DMS 273 (cell line): ENCODE measurements around the gene SPHK2.
"Not testable (repeated sequence)": the region's sequence is repeated elsewhere in the genome, so short reads cannot be mapped to it uniquely, and the experiment has no call there.

Experiments used
- DNase-seq: peaks from one replicate; lab custom pipeline; 2025; ENCODE audit not compliant: unreplicated experiment; lab: John Stamatoyannopoulos, UW

SPHK2 gene

DNA sequence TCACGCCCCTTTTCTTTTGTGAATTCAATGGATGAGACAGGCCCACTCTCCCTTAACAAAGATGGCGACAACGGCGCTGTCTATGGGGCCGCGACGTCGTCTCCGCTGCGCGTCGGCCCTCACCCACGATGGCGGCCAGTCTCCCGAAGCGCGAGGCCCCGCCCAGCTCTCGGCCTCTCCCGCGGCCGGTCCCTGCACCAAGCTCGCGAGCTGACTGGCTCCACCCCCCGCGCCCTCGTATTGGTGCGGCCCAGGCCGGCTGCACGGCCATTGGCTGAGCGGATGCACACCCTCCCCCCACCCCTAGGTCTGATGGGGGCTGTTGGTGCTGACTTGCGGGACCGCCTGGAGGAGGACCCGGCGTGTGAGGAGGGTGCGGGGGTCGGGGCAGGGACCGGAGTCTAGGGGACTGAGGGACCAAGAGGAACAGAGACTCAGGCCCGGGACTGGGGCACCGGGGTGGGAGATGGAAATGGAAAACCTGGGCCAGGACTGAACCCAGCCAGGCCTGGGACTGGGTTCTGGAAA, 4.8 kb downstream of the SPHK2 start:
- DNase-seq = peak; percentile 99

DNA sequence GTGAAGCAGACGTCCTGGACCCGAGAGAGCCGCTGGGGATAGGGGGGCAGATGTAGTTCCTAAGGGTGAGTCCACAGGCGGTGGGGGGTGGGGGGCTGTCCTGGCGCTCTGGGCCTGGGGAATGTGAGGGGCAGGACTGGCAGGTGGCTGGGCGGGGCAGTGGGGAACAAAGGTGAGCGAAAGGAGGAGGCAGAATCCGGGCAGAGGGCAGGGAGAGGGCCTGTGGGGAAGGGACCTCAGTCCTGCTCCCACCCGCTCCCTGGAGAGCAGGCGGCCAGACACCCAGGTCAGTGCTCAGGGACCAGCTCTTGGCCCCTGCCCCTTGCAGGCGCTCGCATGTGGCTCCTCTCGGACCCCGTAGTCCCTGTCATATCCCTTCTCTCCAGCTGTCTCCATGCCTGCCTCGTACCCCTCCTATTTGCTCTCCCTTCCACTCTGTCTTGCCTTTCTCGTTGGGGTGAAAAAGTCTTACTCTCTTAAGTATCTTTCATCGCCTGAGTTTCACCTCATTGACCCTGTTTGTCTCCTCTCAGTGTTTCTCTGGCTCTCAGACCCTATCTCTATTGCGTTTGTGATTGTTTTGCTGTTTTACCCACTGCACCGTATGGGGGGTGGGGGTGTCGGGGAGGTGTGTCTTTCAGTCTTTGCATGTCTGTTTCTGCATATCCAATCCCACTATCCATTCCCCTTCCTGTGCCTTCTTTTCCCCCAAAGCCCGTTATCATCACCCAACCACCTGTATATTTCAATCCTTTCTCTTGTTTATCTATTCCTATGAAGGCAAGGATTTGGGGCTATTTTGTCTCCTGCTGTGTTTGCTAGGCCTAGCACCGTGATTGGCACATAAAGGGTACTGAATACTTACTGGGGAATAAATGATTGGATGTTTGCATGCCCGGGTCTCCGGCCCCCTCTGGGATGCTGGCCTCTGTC, 5.8 kb downstream of the SPHK2 start:
- no peak for DNase-seq

DNA sequence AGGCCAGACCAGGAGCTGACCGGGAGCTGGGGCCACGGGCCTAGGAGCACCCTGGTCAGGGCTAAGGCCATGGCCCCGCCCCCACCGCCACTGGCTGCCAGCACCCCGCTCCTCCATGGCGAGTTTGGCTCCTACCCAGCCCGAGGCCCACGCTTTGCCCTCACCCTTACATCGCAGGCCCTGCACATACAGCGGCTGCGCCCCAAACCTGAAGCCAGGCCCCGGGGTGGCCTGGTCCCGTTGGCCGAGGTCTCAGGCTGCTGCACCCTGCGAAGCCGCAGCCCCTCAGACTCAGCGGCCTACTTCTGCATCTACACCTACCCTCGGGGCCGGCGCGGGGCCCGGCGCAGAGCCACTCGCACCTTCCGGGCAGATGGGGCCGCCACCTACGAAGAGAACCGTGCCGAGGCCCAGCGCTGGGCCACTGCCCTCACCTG, 6.6 kb downstream of the SPHK2 start:
- no peak for DNase-seq

- no peak for DNase-seq
These were observed 8.0 kb downstream of the SPHK2 start for GRCh38 chr19:48627201-48627864.

DNA sequence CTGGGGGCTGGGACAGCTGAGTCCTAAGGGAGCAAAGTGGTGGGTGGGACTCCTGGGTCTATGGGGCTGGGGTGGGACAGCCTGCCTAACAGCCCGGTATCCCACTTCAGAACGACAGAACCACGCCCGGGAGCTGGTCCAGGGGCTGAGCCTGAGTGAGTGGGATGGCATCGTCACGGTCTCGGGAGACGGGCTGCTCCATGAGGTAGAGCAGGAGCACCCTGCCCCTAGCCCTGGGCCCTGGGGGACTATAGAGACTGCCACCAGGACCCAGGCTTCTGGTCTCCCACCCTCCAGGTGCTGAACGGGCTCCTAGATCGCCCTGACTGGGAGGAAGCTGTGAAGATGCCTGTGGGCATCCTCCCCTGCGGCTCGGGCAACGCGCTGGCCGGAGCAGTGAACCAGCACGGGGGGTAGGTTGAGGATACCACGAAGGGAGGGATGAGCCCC, 8.6 kb downstream of the SPHK2 start:
- DNase-seq = no peak

- DNase-seq = no peak
These were observed 9.4 kb downstream of the SPHK2 start for GRCh38 chr19:48628486-48629296.

- no peak for DNase-seq
These were observed 9.9 kb downstream of the SPHK2 start for GRCh38 chr19:48629297-48629598.

DNA sequence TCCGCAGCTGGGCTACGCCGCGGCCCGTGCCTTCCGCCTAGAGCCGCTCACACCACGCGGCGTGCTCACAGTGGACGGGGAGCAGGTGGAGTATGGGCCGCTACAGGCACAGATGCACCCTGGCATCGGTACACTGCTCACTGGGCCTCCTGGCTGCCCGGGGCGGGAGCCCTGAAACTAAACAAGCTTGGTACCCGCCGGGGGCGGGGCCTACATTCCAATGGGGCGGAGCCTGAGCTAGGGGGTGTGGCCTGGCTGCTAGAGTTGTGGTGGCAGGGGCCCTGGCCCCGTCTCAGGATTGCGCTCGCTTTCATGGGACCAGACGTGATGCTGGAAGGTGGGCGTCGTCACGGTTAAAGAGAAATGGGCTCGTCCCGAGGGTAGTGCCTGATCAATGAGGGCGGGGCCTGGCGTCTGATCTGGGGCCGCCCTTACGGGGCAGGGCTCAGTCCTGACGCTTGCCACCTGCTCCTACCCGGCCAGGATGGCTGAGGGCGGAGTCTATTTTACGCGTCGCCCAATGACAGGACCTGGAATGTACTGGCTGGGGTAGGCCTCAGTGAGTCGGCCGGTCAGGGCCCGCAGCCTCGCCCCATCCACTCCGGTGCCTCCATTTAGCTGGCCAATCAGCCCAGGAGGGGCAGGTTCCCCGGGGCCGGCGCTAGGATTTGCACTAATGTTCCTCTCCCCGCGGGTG, 10.4 kb downstream of the SPHK2 start:
- DNase-seq = peak; percentile 58

- peak; percentile 60 for DNase-seq
These were observed 11.2 kb downstream of the SPHK2 start for GRCh38 chr19:48630296-48631063.

- peak; percentile 58 for DNase-seq
These were observed 11.9 kb downstream of the SPHK2 start for GRCh38 chr19:48631225-48631624.

DNA sequence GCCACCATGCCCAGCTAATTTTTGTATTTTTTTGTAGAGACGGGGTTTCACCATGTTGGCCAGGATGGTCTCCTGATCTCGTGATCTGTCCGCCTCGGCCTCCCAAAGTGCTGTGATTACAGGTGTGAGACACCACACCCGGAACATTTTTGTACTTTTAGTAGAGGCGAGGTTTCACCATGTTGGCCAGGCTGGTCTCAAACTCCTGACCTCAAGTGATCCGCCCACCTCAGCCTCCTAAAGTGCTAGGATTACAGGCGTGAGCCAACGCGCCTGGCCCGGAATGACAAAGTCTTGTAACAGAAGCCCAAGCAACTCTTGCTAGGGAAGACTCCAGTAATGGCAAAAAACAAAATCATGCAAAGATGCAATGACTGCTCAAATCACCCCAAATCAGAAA, 13.0 kb downstream of the SPHK2 start:
- not testable (repeated sequence) for DNase-seq

GRCh38 chr19:48632692-48633147, 13.4 kb downstream of the SPHK2 start:
- no peak for DNase-seq

- DNase-seq = peak; percentile 36
These were observed 14.1 kb downstream of the SPHK2 start for GRCh38 chr19:48633148-48634035.

- no peak for DNase-seq
These were observed 14.7 kb downstream of the SPHK2 start for GRCh38 chr19:48634036-48634342.

DNA sequence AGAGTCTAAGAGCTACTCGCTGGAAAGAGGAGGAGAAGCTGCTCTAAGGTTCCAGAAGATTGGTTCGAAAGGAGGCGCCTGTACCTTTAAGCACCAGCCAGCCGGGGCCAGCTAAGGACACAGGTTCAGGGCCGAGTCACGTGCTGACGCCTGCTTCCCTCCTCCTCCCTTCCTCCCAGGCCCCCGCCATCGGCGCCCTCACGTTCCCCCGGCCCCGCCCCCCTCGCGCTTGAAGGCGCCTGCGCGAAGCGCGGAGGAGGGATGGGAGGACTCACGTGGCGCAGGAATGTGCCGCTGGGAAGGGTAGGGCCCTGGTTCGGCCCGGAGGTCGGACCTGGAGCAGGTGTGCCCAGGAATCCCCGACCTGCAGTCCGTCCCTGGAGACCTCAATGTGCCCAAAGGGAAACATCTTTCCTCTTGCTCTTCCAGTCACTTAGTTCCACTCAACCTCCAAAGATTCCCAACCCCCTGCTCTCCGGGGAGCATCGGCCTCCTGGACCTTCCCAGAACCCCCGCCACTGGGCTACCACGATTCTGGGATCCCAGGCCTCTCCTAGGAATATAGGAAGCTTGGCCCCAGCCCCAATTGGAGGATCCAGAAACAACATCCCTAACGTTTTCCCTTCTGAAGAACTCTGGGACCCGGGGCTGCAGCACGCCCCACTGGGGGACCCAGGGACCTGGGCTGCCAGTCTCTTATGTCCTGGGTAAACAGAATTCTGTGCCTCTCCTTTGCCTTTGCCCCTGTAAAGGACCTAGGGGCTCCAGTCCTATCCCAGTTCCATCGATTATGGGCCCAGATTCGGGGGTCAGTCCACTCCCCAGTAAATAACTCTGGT, 15.3 kb downstream of the SPHK2 start:
- peak; percentile 99 for DNase-seq

GRCh38 chr19:48635263-48635965, 16.1 kb downstream of the SPHK2 start:
- peak; percentile 88 for DNase-seq
